Amniotic stem cell (primary cell): ENCODE measurements around the gene KRT27.

Experiments
- DNase-seq: peaks from one replicate; lab custom pipeline; 2025; lab: John Stamatoyannopoulos, UW

KRT27 gene

DNA sequence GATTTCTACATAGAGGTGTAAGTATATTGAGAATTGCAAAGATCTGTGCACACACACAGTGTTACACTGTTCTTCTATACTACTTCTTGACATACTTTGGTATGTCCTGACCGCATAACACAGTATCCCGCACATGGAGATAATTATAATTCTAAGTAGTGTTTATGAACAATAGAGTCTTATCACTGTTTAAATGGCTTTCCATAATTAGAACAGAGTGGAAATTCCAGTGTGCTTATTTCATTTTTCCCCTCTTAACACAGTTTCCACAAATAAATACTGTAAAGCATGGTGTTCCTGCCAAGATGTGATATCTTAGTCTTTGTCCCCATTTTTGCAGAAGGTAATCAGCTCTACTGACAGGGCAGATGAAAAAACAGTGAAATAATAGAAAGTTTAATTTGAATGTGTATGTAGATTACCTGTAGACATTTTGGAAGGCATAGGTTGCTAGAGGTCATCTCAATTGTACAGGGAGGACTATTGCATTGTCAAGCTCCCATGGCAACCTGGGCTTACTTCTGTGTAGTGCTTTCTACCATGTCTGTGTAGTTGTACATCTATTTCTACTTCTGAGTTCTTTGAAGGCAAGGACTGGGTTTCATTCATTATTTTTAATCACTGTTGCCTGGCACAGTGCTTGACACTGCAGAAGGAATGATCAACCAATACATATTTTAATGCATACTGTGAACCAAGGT, 27.5 kb upstream of the KRT27 start:
- DNase-seq: no peak

- DNase-seq: no peak
Measured at GRCh38 chr17:40806131-40806530, 23.8 kb upstream of the KRT27 start.

DNA sequence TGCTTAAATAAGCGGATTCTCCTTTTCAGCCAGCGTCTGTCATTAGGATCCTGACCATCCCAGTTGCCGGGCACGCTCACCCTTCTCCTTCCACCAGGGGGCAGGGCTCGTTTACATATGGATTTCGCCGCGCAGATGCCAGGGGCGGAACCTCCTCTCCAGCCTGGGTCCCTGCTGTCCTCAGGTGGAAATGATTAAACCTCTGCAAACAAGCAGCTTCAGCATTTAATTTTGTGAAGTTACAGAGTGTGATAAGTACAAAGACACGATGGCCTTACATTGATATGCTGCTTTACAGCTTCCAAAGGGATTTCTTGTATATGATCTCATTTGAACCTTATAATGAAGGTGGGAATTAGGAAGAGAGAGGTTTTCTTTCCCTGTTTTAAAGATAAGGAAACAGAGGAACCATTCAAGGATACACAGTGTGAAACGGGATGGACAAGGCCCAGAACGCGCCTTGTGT, 21.3 kb upstream of the KRT27 start:
- DNase-seq: peak; percentile 78

GRCh38 chr17:40801157-40801556, 18.8 kb upstream of the KRT27 start:
- DNase-seq: no peak

DNA sequence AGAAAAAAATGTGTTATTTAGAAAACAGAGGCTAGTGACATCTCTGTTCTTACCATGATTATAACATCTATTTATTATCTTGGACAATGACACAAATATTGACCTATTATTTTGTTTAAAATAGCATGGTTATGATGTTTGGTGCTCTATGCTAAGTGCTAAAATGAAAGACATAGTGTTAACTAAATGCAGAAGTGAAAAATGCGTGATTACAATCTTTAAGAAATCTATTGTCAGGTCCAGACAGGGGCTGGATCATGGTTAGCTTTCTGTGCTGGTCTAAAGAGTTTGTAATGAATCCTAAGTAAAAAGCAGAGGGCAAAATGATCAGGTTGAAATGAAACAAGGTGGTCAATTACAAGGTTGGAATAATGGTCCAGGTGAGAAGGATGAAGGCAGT, 18.0 kb upstream of the KRT27 start:
- no peak for DNase-seq

- DNase-seq: no peak
Measured at GRCh38 chr17:40799859-40800258, 17.5 kb upstream of the KRT27 start, which contains the start of gene KRT28. Gene KRT28, minus strand, starts transcription at chr17:40799959. Its CDS starts 66 bp downstream, at chr17:40799893.

GRCh38 chr17:40796846-40797245, 14.5 kb upstream of the KRT27 start:
- DNase-seq: no peak

DNA sequence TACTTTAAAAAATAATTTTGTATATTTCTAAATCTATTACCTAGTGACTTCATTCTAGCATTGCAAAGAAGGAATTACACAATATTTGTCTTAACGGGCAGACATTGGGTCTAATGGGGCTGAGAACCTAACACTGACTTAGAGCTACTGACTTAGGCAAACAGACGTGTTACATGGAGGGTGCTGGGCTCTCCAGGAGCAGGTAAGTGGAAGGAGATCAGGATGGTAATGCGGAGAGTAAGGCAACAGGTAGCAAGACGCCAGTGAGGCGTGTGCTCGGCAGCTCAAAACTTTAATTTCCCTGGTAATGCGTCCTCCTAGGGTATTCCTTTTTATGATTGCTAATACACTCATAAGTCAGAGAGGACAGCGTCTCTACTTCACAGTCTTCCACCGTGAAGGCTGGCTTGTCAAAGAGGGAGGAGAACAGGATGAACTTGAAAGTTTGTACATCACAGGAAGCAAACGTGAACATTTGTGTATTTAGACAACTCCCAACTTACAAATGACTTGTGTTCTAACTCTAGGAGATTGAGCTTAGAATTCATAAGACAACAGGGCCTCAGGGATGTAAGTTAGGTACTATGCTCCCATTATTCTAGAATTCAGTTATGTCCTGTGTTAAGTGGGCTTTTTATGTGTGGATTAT, 12.8 kb upstream of the KRT27 start:
- DNase-seq: no peak

GRCh38 chr17:40794466-40794865, 12.1 kb upstream of the KRT27 start:
- DNase-seq: no peak

DNA sequence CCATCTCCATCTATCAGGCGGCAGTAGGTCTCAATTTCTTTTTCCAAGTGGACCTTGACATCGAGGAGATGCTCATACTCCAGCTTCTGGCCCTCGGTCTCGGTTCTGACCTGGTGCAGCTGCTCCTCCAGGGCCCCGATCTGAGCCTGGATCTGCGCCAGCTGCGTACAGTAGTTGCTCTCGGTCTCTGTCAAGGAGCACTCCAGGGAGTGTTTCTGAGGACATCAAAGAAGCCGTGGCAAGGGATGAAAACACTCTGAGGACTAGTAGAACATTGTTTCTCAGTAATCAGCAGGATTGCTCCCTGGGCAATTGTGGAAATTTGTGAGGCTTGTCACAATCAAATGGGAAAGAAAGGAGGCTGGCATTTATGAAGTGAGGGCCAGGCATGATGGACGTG, 11.5 kb upstream of the KRT27 start:
- DNase-seq: no peak

- DNase-seq: peak; percentile 12
Measured at GRCh38 chr17:40791787-40792436, 9.6 kb upstream of the KRT27 start.

GRCh38 chr17:40791111-40791510, 8.8 kb upstream of the KRT27 start:
- no peak for DNase-seq

DNA sequence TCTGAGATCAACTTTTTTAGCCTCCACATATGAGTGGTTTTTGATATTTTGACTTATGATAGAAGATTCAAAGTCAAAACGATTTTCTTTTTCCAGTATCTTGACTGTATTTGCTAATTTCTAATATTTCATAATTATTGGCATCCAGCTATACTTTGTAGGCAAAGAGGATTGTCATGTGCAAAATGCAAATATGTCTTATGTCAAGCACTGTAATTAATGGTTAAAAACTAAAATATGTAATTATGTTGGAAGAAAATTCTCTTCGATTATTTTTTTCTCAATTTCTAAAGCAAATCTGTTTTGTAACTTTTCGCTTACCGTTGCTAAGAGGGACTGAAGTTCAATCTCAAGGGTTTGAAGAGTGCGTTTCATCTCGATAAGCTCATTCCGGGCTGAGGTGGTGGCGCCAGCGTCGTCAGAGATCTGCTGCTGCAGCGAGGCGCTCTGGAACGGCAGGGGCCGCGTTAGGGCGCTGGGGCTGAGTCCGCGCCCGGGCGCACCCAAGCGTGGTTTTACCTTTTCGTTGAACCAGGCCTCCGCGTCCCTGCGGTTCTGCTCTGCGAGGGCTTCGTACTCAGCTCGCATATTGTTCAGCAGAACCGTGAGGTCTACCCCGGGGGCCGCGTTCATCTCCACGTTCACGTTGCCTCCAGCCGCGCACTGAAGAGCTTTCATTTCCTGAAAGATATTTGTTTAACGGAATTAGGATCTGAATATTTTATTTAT, 3.0 kb downstream of the KRT27 start:
- no peak for DNase-seq

DNA sequence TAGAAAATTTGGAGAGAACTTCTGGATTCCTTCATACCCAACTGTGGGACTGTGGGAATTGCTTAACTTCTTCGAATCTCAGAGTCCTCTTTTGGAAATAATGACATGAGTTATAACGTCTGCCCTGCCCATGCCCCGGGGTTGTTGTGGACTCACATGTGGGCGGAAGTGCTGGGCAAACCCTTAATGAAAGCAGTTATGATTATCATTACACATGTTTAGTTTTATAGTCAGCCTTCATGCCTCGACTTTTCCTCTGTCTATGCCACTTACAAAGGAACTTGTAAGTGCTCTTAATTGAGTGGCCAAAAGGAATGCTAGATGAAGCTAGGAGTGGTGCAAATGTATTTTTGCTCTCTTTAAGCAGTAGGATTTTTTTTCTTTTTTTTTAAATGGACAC, 3.9 kb downstream of the KRT27 start:
- DNase-seq: no peak

- no peak for DNase-seq
Measured at GRCh38 chr17:40777971-40778370, 4.4 kb downstream of the KRT27 start.

- no peak for DNase-seq
Measured at GRCh38 chr17:40777459-40777858, 4.9 kb downstream of the KRT27 start.

DNA sequence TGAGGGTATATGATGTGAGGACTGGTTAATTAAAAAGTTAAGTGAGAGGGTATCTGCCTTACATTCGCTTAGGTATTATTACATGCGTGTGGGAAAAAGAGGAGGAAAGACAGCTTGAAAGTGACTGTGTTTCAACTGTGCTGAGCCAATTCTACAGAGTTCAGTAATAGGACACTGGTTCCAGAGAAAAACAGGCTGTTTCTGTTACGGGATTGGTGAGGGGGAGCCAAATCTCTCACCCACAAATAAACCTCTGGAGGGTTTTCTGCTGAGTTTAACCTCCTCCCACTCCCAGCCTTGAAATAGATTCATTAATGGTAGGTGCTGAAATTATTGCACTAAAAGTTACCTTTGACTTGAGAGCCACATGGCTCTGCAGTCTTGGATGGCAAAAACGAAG, 6.4 kb downstream of the KRT27 start:
- DNase-seq: no peak

DNA sequence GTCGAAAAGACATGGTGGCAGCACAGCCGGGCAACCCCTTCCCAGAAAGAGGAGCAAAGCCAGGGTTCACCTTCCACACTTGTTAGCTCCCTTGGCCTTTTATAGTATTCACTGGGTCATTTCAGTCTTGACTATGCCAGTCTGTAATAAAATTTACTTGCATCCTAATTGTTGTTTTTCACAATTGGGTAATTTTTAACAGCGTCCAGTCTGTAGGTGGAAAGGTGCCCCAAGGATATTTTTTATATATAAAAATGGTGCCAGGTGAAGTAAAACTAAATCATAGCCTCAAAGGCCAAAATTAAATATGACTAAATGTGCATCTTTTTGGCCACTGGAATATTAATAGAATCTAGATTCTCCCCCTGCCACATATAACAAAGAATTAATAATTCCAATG, 10.2 kb downstream of the KRT27 start, which contains the start of gene KRT26:
Gene KRT26, minus strand, starts transcription at position 101 of the 400 bp plus-strand sequence. Its CDS starts 88 bp downstream, at position 13.
- DNase-seq: no peak

- no peak for DNase-seq
Measured at GRCh38 chr17:40765657-40766056, 16.7 kb downstream of the KRT27 start.

DNA sequence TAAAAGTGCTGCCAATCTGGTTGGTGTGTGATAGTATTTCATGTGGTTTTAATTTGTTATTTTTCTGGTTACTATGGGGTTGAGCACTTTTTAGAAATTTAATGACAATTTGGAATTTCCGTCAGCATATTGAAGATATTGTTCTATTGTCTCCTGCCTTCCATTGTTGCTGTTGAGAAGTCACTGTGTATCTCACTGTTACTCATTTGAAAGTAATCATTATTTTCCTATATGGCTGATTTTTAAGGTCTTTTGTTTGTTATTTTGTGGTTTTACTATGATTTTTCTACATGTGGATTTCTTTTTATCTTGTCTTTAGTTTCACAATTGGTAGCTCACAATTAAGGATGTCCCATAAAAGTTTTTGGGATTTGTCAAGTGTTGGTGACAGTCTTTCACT, 18.6 kb downstream of the KRT27 start:
- no peak for DNase-seq

GRCh38 chr17:40760105-40761016, 22.0 kb downstream of the KRT27 start:
- no peak for DNase-seq
